Neural cell (in vitro differentiated cells): ENCODE measurements around the gene NPDC1. TPM values are rescaled to one million over a fixed set of nuclear protein-coding genes. Genes with fewer than 3 reads are reported as not detected.

Experiments used
- H2AFZ ChIP-seq: fragments of 200-600, 300-800 bp; sonication (generic), shearing (Covaris generic); 2 replicates; pipeline ENCODE4 v1.6.0; 2014; ENCODE audit warnings: low read depth, mild to moderate bottlenecking, antibody characterized with exemption, low read length, moderate library complexity
- H3F3A ChIP-seq: fragments of 200-600 bp; shearing (Covaris generic); 2 replicates; pipeline ENCODE4 v1.6.1; 2016; ENCODE audit warnings: mild to moderate bottlenecking, moderate library complexity, mixed read lengths, antibody characterized with exemption, low read length; ENCODE audit not compliant: insufficient read depth, poor library complexity, severe bottlenecking
- H3K27ac ChIP-seq: fragments of 200-600, 300-800 bp; sonication (generic), shearing (Covaris generic); 2 replicates; pipeline ENCODE4 v1.5.1; 2014; ENCODE audit warnings: mild to moderate bottlenecking, low read length, moderate library complexity
- H3K27me3 ChIP-seq: fragments of 300-800, 200-600 bp; sonication (generic), shearing (Covaris generic); 2 replicates; pipeline ENCODE4 v1.6.0; 2014; ENCODE audit warnings: mild to moderate bottlenecking, low read depth, low read length, moderate library complexity; ENCODE audit not compliant: insufficient read depth
- H3K36me3 ChIP-seq: fragments of 300-800, 200-600 bp; sonication (generic), shearing (Covaris generic); 2 replicates; pipeline ENCODE4 v1.5.1; 2014; ENCODE audit warnings: mild to moderate bottlenecking, antibody characterized with exemption, low read length, moderate library complexity; ENCODE audit not compliant: insufficient read depth
- H3K4me2 ChIP-seq: fragments of 300-800, 200-600 bp; sonication (generic), shearing (Covaris generic); 2 replicates; pipeline ENCODE4 v1.6.0; 2014; ENCODE audit warnings: mild to moderate bottlenecking, low read length
- H3K4me3 ChIP-seq: fragments of 300-800, 200-600 bp; sonication (generic), shearing (Covaris generic); 2 replicates; pipeline ENCODE4 v1.5.1; 2014; ENCODE audit warnings: mild to moderate bottlenecking, low read length, moderate library complexity
- H3K79me2 ChIP-seq: fragments of 200-600 bp; shearing (Covaris generic); replicated peaks from 2 replicates; pipeline ENCODE4 v1.6.0; 2014; ENCODE audit warnings: mild to moderate bottlenecking, low read length, moderate library complexity; ENCODE audit not compliant: insufficient read depth
- H3K9ac ChIP-seq: fragments of 300-800, 200-600 bp; sonication (generic), shearing (Covaris generic); 2 replicates; pipeline ENCODE4 v1.6.1; 2016; ENCODE audit warnings: mild to moderate bottlenecking, low read length, mixed read lengths
- H3K9me2 ChIP-seq: fragments of 200-600 bp; shearing (Covaris generic); 2 replicates; pipeline ENCODE4 v1.6.1; 2016; ENCODE audit warnings: mild to moderate bottlenecking, low read length, mixed read lengths; ENCODE audit not compliant: insufficient read depth
- H3K9me3 ChIP-seq: fragments of 200-600, 300-800 bp; sonication (generic), shearing (Covaris generic); 2 replicates; pipeline ENCODE4 v1.6.1; 2016; ENCODE audit warnings: mild to moderate bottlenecking, mixed run types, low read length, moderate library complexity, mixed read lengths
- H4K20me1 ChIP-seq: fragments of 200-600 bp; shearing (Covaris generic); 2 replicates; pipeline ENCODE4 v1.6.1; 2016; ENCODE audit warnings: mild to moderate bottlenecking, mixed run types; ENCODE audit not compliant: insufficient read depth
- EP300 ChIP-seq: fragments of 450-650 bp; conservative IDR thresholded peaks from 2 replicates; pipeline ENCODE4 v1.6.1; 2014; ENCODE audit warnings: antibody characterized with exemption, mild to moderate bottlenecking, moderate library complexity; ENCODE audit not compliant: poor library complexity, severe bottlenecking
- EZH2 ChIP-seq: fragments of 200-600, 300-800 bp; shearing (Covaris generic), sonication (generic); IDR thresholded peaks from 2 replicates; pipeline ENCODE4 v1.6.1; 2014; ENCODE audit warnings: antibody characterized with exemption, low read length, borderline replicate concordance, mild to moderate bottlenecking; ENCODE audit not compliant: insufficient read depth, poor library complexity, severe bottlenecking
- MXI1 ChIP-seq: fragments of 450-650 bp; conservative IDR thresholded peaks from 2 replicates; pipeline ENCODE4 v1.6.1; 2014; ENCODE audit warnings: antibody characterized with exemption, mild to moderate bottlenecking; ENCODE audit not compliant: poor library complexity, severe bottlenecking
- POLR2AphosphoS5 ChIP-seq: IDR thresholded peaks from 2 replicates; pipeline ENCODE4 v1.6.1; 2012
- RAD21 ChIP-seq: fragments of 450-650 bp; conservative IDR thresholded peaks from 2 replicates; pipeline ENCODE4 v1.6.1; 2014; ENCODE audit warnings: antibody characterized with exemption, mild to moderate bottlenecking, moderate library complexity
- SMC3 ChIP-seq: fragments of 450-650 bp; conservative IDR thresholded peaks from 2 replicates; pipeline ENCODE4 v1.6.1; 2014; ENCODE audit warnings: antibody characterized with exemption, mild to moderate bottlenecking, moderate library complexity; ENCODE audit not compliant: poor library complexity
- TAF1 ChIP-seq: IDR thresholded peaks from 2 replicates; pipeline ENCODE4 v1.6.1; 2012; ENCODE audit warnings: low read depth
- polyA plus RNA-seq: library from polyadenylated mRNA; depleted of rRNA; stranded (reverse); fragments of >200 nt; gene quantifications from 2 replicates; pipeline ENCODE4 v1.2.3, GENCODE V29; 2014
- TF ChIP-seq, protein P1 (sequence below): fragments of 450-650 bp; IDR thresholded peaks from 2 replicates; pipeline ENCODE4 v1.5.1; 2014; ENCODE audit warnings: antibody characterized with exemption, mild to moderate bottlenecking, moderate library complexity; ENCODE audit not compliant: poor library complexity, severe bottlenecking
- TF ChIP-seq, protein P2 (sequence below): IDR thresholded peaks from 2 replicates; pipeline ENCODE4 v1.6.1; 2012; ENCODE audit warnings: borderline replicate concordance

Gene NPDC1
- polyA plus RNA-seq, 1 donor from 2014 or later: 161 TPM

DNA sequence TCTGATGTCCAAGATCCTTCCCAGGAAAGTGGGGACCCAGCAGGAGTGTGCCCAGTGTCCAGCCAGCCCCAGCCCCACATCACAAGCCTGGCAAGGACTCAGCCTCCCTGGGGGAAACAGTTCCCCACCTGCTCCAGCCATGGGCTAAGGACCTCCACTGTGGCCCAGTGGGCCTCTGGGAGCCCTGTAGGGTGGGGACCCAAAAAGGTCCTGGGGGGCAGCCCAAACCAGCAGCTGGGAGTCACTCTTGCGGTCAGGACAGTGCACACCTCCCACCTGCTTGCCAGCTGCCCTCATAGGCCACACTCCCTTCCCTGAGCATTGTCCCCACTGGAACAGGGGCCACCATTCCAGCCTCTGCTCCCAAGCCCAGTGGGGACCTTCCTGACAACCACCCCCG is 19.6 kb downstream of the NPDC1 start:
- peak overlapping the region; percentile 77 for H3K4me3 ChIP-seq
- H3K9ac ChIP-seq: no peak overlapping the region
- no peaks in the 10 kb centered on the region for H3K9me2 ChIP-seq
- no peaks in the 10 kb centered on the region for H3F3A ChIP-seq
- H3K4me2 ChIP-seq: no peak overlapping the region
- no peak overlapping the region for H3K27ac ChIP-seq
- no peaks in the 10 kb centered on the region for H4K20me1 ChIP-seq
- no peaks in the 10 kb centered on the region for H3K36me3 ChIP-seq
- no peaks in the 10 kb centered on the region for H3K9me3 ChIP-seq
- no peak overlapping the region for H2AFZ ChIP-seq
- no peaks in the 10 kb centered on the region for H3K27me3 ChIP-seq
- no peak for TF ChIP-seq MXI1
- TF ChIP-seq TAF1: no peak
- TF ChIP-seq RAD21: no peak
- TF ChIP-seq, protein P1, sequence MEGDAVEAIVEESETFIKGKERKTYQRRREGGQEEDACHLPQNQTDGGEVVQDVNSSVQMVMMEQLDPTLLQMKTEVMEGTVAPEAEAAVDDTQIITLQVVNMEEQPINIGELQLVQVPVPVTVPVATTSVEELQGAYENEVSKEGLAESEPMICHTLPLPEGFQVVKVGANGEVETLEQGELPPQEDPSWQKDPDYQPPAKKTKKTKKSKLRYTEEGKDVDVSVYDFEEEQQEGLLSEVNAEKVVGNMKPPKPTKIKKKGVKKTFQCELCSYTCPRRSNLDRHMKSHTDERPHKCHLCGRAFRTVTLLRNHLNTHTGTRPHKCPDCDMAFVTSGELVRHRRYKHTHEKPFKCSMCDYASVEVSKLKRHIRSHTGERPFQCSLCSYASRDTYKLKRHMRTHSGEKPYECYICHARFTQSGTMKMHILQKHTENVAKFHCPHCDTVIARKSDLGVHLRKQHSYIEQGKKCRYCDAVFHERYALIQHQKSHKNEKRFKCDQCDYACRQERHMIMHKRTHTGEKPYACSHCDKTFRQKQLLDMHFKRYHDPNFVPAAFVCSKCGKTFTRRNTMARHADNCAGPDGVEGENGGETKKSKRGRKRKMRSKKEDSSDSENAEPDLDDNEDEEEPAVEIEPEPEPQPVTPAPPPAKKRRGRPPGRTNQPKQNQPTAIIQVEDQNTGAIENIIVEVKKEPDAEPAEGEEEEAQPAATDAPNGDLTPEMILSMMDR: no peak
- TF ChIP-seq, protein P2, sequence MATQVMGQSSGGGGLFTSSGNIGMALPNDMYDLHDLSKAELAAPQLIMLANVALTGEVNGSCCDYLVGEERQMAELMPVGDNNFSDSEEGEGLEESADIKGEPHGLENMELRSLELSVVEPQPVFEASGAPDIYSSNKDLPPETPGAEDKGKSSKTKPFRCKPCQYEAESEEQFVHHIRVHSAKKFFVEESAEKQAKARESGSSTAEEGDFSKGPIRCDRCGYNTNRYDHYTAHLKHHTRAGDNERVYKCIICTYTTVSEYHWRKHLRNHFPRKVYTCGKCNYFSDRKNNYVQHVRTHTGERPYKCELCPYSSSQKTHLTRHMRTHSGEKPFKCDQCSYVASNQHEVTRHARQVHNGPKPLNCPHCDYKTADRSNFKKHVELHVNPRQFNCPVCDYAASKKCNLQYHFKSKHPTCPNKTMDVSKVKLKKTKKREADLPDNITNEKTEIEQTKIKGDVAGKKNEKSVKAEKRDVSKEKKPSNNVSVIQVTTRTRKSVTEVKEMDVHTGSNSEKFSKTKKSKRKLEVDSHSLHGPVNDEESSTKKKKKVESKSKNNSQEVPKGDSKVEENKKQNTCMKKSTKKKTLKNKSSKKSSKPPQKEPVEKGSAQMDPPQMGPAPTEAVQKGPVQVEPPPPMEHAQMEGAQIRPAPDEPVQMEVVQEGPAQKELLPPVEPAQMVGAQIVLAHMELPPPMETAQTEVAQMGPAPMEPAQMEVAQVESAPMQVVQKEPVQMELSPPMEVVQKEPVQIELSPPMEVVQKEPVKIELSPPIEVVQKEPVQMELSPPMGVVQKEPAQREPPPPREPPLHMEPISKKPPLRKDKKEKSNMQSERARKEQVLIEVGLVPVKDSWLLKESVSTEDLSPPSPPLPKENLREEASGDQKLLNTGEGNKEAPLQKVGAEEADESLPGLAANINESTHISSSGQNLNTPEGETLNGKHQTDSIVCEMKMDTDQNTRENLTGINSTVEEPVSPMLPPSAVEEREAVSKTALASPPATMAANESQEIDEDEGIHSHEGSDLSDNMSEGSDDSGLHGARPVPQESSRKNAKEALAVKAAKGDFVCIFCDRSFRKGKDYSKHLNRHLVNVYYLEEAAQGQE: no peak
- no peak for TF ChIP-seq POLR2AphosphoS5
- no peak for TF ChIP-seq SMC3
- TF ChIP-seq EZH2: no peak
- TF ChIP-seq EP300: no peak
- H3K79me2 ChIP-seq: peaks cover 5% of the 10 kb centered on the region

- Histone ChIP-seq H3K4me3 (no peak overlapping the region), H3F3A (no peaks in the 10 kb centered on the region), H2AFZ (no peak overlapping the region), H3K9ac (no peak overlapping the region), H3K27ac (no peak overlapping the region), H3K9me3 (no peaks in the 10 kb centered on the region), H3K79me2 (peaks cover 5% of the 10 kb centered on the region), H3K36me3 (no peaks in the 10 kb centered on the region), H3K9me2 (no peaks in the 10 kb centered on the region), H3K4me2 (no peak overlapping the region), H4K20me1 (no peaks in the 10 kb centered on the region), H3K27me3 (no peaks in the 10 kb centered on the region)
- no peak for TF ChIP-seq TAF1
- no peak for TF ChIP-seq EP300
- no peak for TF ChIP-seq SMC3
- no peak for TF ChIP-seq POLR2AphosphoS5
- TF ChIP-seq, protein P1: no peak
- TF ChIP-seq, protein P2: no peak
Observed at GRCh38 chr9:137025517-137025966, 20.4 kb downstream of the NPDC1 start.
